Esophagus muscularis mucosa (tissue), 4 donors: Measurements from ENCODE around the gene AFAP1L1.

Experiments
- CTCF ChIP-seq, 3 experiments: fragments of 200-600 bp in 2 of 3; fragments of 450-650 bp in 1 of 3; sonication (generic) in 2 of 3; IDR thresholded peaks; one replicate each; pipeline ENCODE4 v1.5.1; 2017 to 2019; ENCODE audit warnings: antibody characterized with exemption in 3 of 3, mild to moderate bottlenecking in 2 of 3, moderate library complexity in 1 of 3
- EP300 ChIP-seq: sonication (generic); formaldehyde crosslinking; IDR thresholded peaks from one replicate; pipeline ENCODE4 v1.6.1; 2017; ENCODE audit warnings: antibody characterized with exemption
- POLR2A ChIP-seq: fragments of 450-650 bp; IDR thresholded peaks from one replicate; pipeline ENCODE4 v1.6.1; 2017; ENCODE audit warnings: antibody characterized with exemption, moderate library complexity, mild to moderate bottlenecking, low read depth
- POLR2AphosphoS5 ChIP-seq, 2 donors: sonication (generic); formaldehyde crosslinking; IDR thresholded peaks; one replicate each; pipeline ENCODE4 v1.6.1; 2017; ENCODE audit warnings: antibody characterized with exemption in 2 of 2

- TF ChIP-seq CTCF (IDR thresholded peaks at IDR 0.05) (no peak), POLR2AphosphoS5 (IDR thresholded peaks at IDR 0.05) (no peak), POLR2A (no peak), EP300 (no peak)
Measured at GRCh38 chr5:149301049-149301743, 29.5 kb downstream of the AFAP1L1 start.
